A673 (cell line): Measurements from ENCODE around the gene NR2F2.

Source experiments
- CTCF ChIP-seq: fragments of 300-800, 200-600 bp; sonication (generic); conservative IDR thresholded peaks from 2 replicates; pipeline ENCODE4 v1.5.1; 2017; ENCODE audit warnings: low read depth, mild to moderate bottlenecking, antibody characterized with exemption, low read length, moderate library complexity, mixed read lengths
- EZH2 ChIP-seq: fragments of 200-600 bp; sonication (generic); IDR thresholded peaks from 2 replicates; pipeline ENCODE4 v1.6.1; 2017; ENCODE audit warnings: borderline replicate concordance, low read depth, mild to moderate bottlenecking, mixed read lengths, antibody characterized with exemption, low read length; ENCODE audit not compliant: poor library complexity, severe bottlenecking

- TF ChIP-seq CTCF, result no peak
- TF ChIP-seq EZH2, result no peak
Measured at GRCh38 chr15:96362011-96362754, 31.7 kb downstream of the NR2F2 start.
